ENCODE results near the gene SHISAL1.
"Not testable (repeated sequence)": the region's sequence is repeated elsewhere in the genome, so short reads cannot be mapped to it uniquely, and the experiment has no call there.

SHISAL1 gene

GRCh38 chr22:44256556-44257485 is 55.9 kb downstream of the SHISAL1 start:
- no peak for DNase-seq

- DNase-seq = no peak
These were observed 56.7 kb downstream of the SHISAL1 start for GRCh38 chr22:44256085-44256484.

GRCh38 chr22:44254811-44255210 is 57.9 kb downstream of the SHISAL1 start:
- DNase-seq = no peak

GRCh38 chr22:44249376-44250147 is 63.2 kb downstream of the SHISAL1 start:
- DNase-seq = no peak

GRCh38 chr22:44248926-44249325 is 63.8 kb downstream of the SHISAL1 start:
- DNase-seq = no peak

GRCh38 chr22:44247923-44248892 is 64.5 kb downstream of the SHISAL1 start:
- no peak for DNase-seq

- DNase-seq = no peak
These were observed 65.4 kb downstream of the SHISAL1 start for GRCh38 chr22:44247346-44247745.

- DNase-seq = no peak
These were observed 66.0 kb downstream of the SHISAL1 start for GRCh38 chr22:44246615-44247326.

GRCh38 chr22:44245867-44246266 is 66.9 kb downstream of the SHISAL1 start:
- DNase-seq = no peak

- no peak for DNase-seq
These were observed 67.3 kb downstream of the SHISAL1 start for GRCh38 chr22:44245438-44245837.

- DNase-seq = no peak
These were observed 68.4 kb downstream of the SHISAL1 start for GRCh38 chr22:44244265-44244822.

GRCh38 chr22:44243761-44244160 is 69.0 kb downstream of the SHISAL1 start:
- no peak for DNase-seq

GRCh38 chr22:44242946-44243724 is 69.6 kb downstream of the SHISAL1 start:
- no peak for DNase-seq

- not testable (repeated sequence) for DNase-seq
These were observed 71.6 kb downstream of the SHISAL1 start for GRCh38 chr22:44241121-44241520.

- DNase-seq = no peak
These were observed 75.5 kb downstream of the SHISAL1 start for GRCh38 chr22:44237290-44237689.

- not testable (repeated sequence) for DNase-seq
These were observed 78.4 kb downstream of the SHISAL1 start for GRCh38 chr22:44234372-44234771.

GRCh38 chr22:44231233-44231632 is 81.5 kb downstream of the SHISAL1 start:
- no peak for DNase-seq

- DNase-seq = no peak
These were observed 82.9 kb downstream of the SHISAL1 start for GRCh38 chr22:44229809-44230208.

- DNase-seq = no peak
These were observed 83.4 kb downstream of the SHISAL1 start for GRCh38 chr22:44229331-44229730.

- DNase-seq = no peak
These were observed 86.9 kb downstream of the SHISAL1 start for GRCh38 chr22:44225812-44226211.
